IMR-90 (cell line): ENCODE data around the gene TXNL4A. TPM values are rescaled to one million over a fixed set of nuclear protein-coding genes. Genes with fewer than 3 reads are reported as not detected.

Source experiments
- ATAC-seq: fragments of 200-7000 bp; cut with Tn5 transposase; 2 replicates; pipeline ENCODE4 v1.9.1; 2020; ENCODE audit warnings: low read depth, mild to moderate bottlenecking, moderate library complexity
- BruUV-seq: library from RNA; stranded (reverse); fragments of 400-500 nt; replicated peaks from 2 replicates; lab custom pipeline; 2021; lab: Mats Ljungman, UMichigan
- CTCF ChIA-PET: fragments of 300-600 bp; formaldehyde crosslinking; extraction: SDS; loops from one replicate; lab custom pipeline; 2021; ENCODE audit warnings: antibody characterized with exemption; lab: Yijun Ruan, JAX
- POLR2A ChIA-PET: fragments of 300-600 bp; sonication (Branson Sonifier 250); formaldehyde crosslinking; loops from one replicate; lab custom pipeline; 2022; ENCODE audit warnings: antibody characterized with exemption; ENCODE audit not compliant: unreplicated experiment; lab: Charles Lee
- DNase-seq: peaks from one replicate; pipeline ENCODE4 v3.0.0; 2013
- H2AFZ ChIP-seq: replicated peaks from 2 replicates; pipeline ENCODE3; 2013; ENCODE audit warnings: low read length, mild to moderate bottlenecking; ENCODE audit not compliant: poor library complexity
- H2AK5ac ChIP-seq: 2 replicates; pipeline ENCODE4 v1.6.1; 2013; ENCODE audit warnings: low read depth, low read length, inconsistent platforms
- H2AK9ac ChIP-seq: replicated peaks from 2 replicates; pipeline ENCODE3; 2013; ENCODE audit warnings: mild to moderate bottlenecking, low read depth, low read length, moderate library complexity; ENCODE audit not compliant: poor library complexity
- H2BK120ac ChIP-seq: 2 replicates; pipeline ENCODE4 v1.6.1; 2013; ENCODE audit warnings: low read depth, low read length, inconsistent platforms
- H2BK15ac ChIP-seq: 3 replicates; pipeline ENCODE4 v1.6.1; 2013; ENCODE audit warnings: low read depth, low read length, inconsistent platforms
- H2BK20ac ChIP-seq: 2 replicates; pipeline ENCODE4 v1.6.1; 2013; ENCODE audit warnings: low read depth, mild to moderate bottlenecking, inconsistent platforms, low read length, moderate library complexity
- H2BK5ac ChIP-seq: 2 replicates; pipeline ENCODE4 v1.6.1; 2013; ENCODE audit warnings: mild to moderate bottlenecking, low read depth, low read length, inconsistent platforms; ENCODE audit not compliant: poor library complexity, severe bottlenecking
- H3K14ac ChIP-seq: replicated peaks from 2 replicates; pipeline ENCODE4 v1.6.1; 2013; ENCODE audit warnings: low read depth, low read length, inconsistent platforms
- H3K18ac ChIP-seq: 2 replicates; pipeline ENCODE4 v1.6.1; 2013; ENCODE audit warnings: low read depth, low read length, control low read depth
- H3K23ac ChIP-seq: 2 replicates; pipeline ENCODE4 v1.6.1; 2013; ENCODE audit warnings: low read depth, low read length, inconsistent platforms
- H3K27ac ChIP-seq: 2 replicates; pipeline ENCODE4 v1.5.1; 2013; ENCODE audit warnings: mild to moderate bottlenecking, control low read depth, low read length; ENCODE audit not compliant: insufficient read depth
- H3K27me3 ChIP-seq: 2 replicates; pipeline ENCODE4 v1.6.1; 2013; ENCODE audit warnings: low read length; ENCODE audit not compliant: control insufficient read depth, insufficient read depth
- H3K36me3 ChIP-seq: 2 replicates; pipeline ENCODE4 v1.6.1; 2013; ENCODE audit warnings: low read length, mixed read lengths; ENCODE audit not compliant: control insufficient read depth, insufficient read depth
- H3K4ac ChIP-seq: 2 replicates; pipeline ENCODE4 v1.6.1; 2013; ENCODE audit warnings: low read depth, low read length, inconsistent platforms
- H3K4me1 ChIP-seq: 2 replicates; pipeline ENCODE4 v1.6.1; 2013; ENCODE audit warnings: low read length, mixed read lengths; ENCODE audit not compliant: control insufficient read depth, insufficient read depth
- H3K4me2 ChIP-seq: 2 replicates; pipeline ENCODE4 v1.6.1; 2013; ENCODE audit warnings: low read depth, mild to moderate bottlenecking, control low read depth, low read length, moderate library complexity
- H3K4me3 ChIP-seq: 2 replicates; pipeline ENCODE4 v1.5.1; 2013; ENCODE audit warnings: low read depth, mild to moderate bottlenecking, control low read depth, low read length, moderate library complexity; ENCODE audit not compliant: insufficient read depth
- H3K56ac ChIP-seq: 2 replicates; pipeline ENCODE4 v1.6.1; 2013; ENCODE audit warnings: low read length, inconsistent platforms; ENCODE audit not compliant: insufficient read depth; ENCODE audit errors: extremely low read depth
- H3K79me1 ChIP-seq, 2 experiments: 2 replicates each; pipeline ENCODE4 v1.6.1; 2013; ENCODE audit warnings: low read length in 2 of 2, inconsistent platforms in 1 of 2, low read depth in 1 of 2
- H3K9ac ChIP-seq: 2 replicates; pipeline ENCODE4 v1.6.1; 2013; ENCODE audit warnings: low read depth, low read length, control low read depth
- H3K9me1 ChIP-seq: 2 replicates; pipeline ENCODE4 v1.6.1; 2013; ENCODE audit warnings: low read length, inconsistent platforms; ENCODE audit not compliant: insufficient read depth
- H3K9me3 ChIP-seq: 2 replicates; pipeline ENCODE4 v1.6.1; 2013; ENCODE audit warnings: low read length; ENCODE audit not compliant: control insufficient read depth, insufficient read depth
- H4K20me1 ChIP-seq: 2 replicates; pipeline ENCODE4 v1.6.1; 2013; ENCODE audit warnings: low read length, inconsistent platforms; ENCODE audit not compliant: insufficient read depth
- H4K5ac ChIP-seq: 2 replicates; pipeline ENCODE4 v1.6.1; 2013; ENCODE audit warnings: mild to moderate bottlenecking, low read depth, low read length, control low read depth
- H4K8ac ChIP-seq, 2 experiments: 2 replicates each; pipeline ENCODE4 v1.6.1; 2013; ENCODE audit warnings: low read depth in 2 of 2, low read length in 2 of 2, control low read depth in 1 of 2, inconsistent platforms in 1 of 2
- H4K91ac ChIP-seq: 2 replicates; pipeline ENCODE4 v1.6.1; 2013; ENCODE audit warnings: low read depth, low read length, inconsistent platforms; ENCODE audit not compliant: insufficient read depth
- BHLHE40 ChIP-seq: fragments of 150-350 bp; IDR thresholded peaks from 2 replicates; pipeline ENCODE4 v1.6.1; 2016; ENCODE audit warnings: mild to moderate bottlenecking, low read depth, low read length
- CEBPB ChIP-seq: IDR thresholded peaks from 2 replicates; pipeline ENCODE4 v1.6.1; 2012; ENCODE audit warnings: low read depth, low read length, improper control_type of control experiment
- CHD1 ChIP-seq: IDR thresholded peaks from 2 replicates; pipeline ENCODE4 v1.6.1; 2012; ENCODE audit warnings: low read depth, low read length, improper control_type of control experiment
- ELK1 ChIP-seq: fragments of 150-350 bp; IDR thresholded peaks from 2 replicates; pipeline ENCODE4 v1.6.1; 2016; ENCODE audit warnings: low read depth, mild to moderate bottlenecking, low read length, moderate library complexity, borderline replicate concordance
- POLR2A ChIP-seq: IDR thresholded peaks from 2 replicates; pipeline ENCODE4 v1.6.1; 2012; ENCODE audit warnings: mild to moderate bottlenecking, low read depth, low read length
- RCOR1 ChIP-seq: IDR thresholded peaks from 2 replicates; pipeline ENCODE4 v1.6.1; 2012; ENCODE audit warnings: mild to moderate bottlenecking, low read length, improper control_type of control experiment; ENCODE audit not compliant: insufficient replicate concordance
- RFX5 ChIP-seq: IDR thresholded peaks from 2 replicates; pipeline ENCODE4 v1.8.0; 2012; ENCODE audit warnings: low read depth, mild to moderate bottlenecking, low read length, moderate library complexity
- SMC3 ChIP-seq: fragments of 150-350 bp; IDR thresholded peaks from 2 replicates; pipeline ENCODE4 v1.6.1; 2016; ENCODE audit warnings: low read depth, mild to moderate bottlenecking, antibody characterized with exemption, low read length, moderate library complexity
- USF2 ChIP-seq: fragments of 150-350 bp; IDR thresholded peaks from 2 replicates; pipeline ENCODE4 v1.6.1; 2017; ENCODE audit warnings: mild to moderate bottlenecking, antibody characterized with exemption, low read length, low read depth
- WGBS, 2 experiments: methylation state at CpG; one replicate each; pipeline versions ENCODE4 v1.1.5 to v1.1.7; 2013; ENCODE audit warnings: missing lambda C conversion rate in 2 of 2; ENCODE audit not compliant: insufficient read length in 1 of 2; ENCODE audit errors: extremely low coverage in 2 of 2; 5-methylcytosine and 5-hydroxymethylcytosine counted together
- dilution Hi-C: fragments of 300-500 bp; cut with HindIII; formaldehyde crosslinking; loops from one replicate; pipeline ENCODE4 v1.14.3; 2018; ENCODE audit warnings: low sequenced_read_pairs; ENCODE audit not compliant: unreplicated experiment
- in situ Hi-C: fragments of 300-500 bp; cut with MboI; formaldehyde crosslinking; loops from 3 replicates; pipeline ENCODE4 v1.14.3; 2019; ENCODE audit warnings: low sequenced_read_pairs, inconsistent platforms, mixed read lengths
- intact Hi-C: fragments of 100-400 bp; cut with micrococcal nuclease; formaldehyde crosslinking; loops from 2 replicates; pipeline ENCODE4 v1.10.0; 2022
- polyA plus RNA-seq, 3 experiments: library from polyadenylated mRNA; depleted of rRNA; stranded (reverse); fragments of >200 nt; gene quantifications; 2 replicates each; pipeline ENCODE4 v1.2.3, GENCODE V29; 2012; ENCODE audit warnings: low replicate concordance in 1 of 3
- total RNA-seq: library from RNA; depleted of rRNA; stranded (reverse); fragments of >200 nt; gene quantifications from 2 replicates; pipeline ENCODE4 v1.2.3, GENCODE V29; 2012

TXNL4A gene
- total and polyA plus RNA-seq, 2 of the 4 experiments (the other 2 are of a cell fraction) = 38.7 to 103 TPM

GRCh38 chr18:79941473-79942119, 46.8 kb downstream of the TXNL4A start:
- Histone ChIP-seq H2BK20ac (no peak overlapping the region), H4K8ac (no peak overlapping the region), H3K4ac (no peak overlapping the region), H3K4me2 (no peak overlapping the region), H2BK120ac (no peak overlapping the region), H4K20me1 (peaks cover 73% of the 10 kb centered on the region), H3K9me3 (no peaks in the 10 kb centered on the region), H2AK5ac (no peak overlapping the region), H2AK9ac (no peak overlapping the region), H3K14ac (no peak overlapping the region), H3K27me3 (no peaks in the 10 kb centered on the region), H4K91ac (no peak overlapping the region), H3K36me3 (peaks cover 50% of the 10 kb centered on the region), H2AFZ (no peak overlapping the region), H3K9me1 (peaks cover 6% of the 10 kb centered on the region; the same call in 1 of the 2 replicates), H3K9ac (no peak overlapping the region), H3K56ac (no peak overlapping the region), H3K4me3 (no peak overlapping the region), H3K27ac (no peak overlapping the region), H3K4me1 (peaks cover 2% of the 10 kb centered on the region; the same call in 1 of the 2 replicates), H2BK5ac (no peak overlapping the region), H3K18ac (no peak overlapping the region), H3K79me1 (peaks cover 14 to 86% of the 10 kb centered on the region in 2 experiments), H3K23ac (no peak overlapping the region), H2BK15ac (no peak overlapping the region), H4K5ac (no peak overlapping the region)
- WGBS, 2 experiments = 100% methylated on average over 9 of the region's 16 CpGs; no CpG with 5 or more reads in 1 of the 2 experiments
- ChIA-PET CTCF (no interaction called here), POLR2A (no interaction called here)
- intact Hi-C loops (no loop called here), dilution Hi-C loops (no loop called here), in situ Hi-C loops (no loop called here)
- ATAC-seq = no peak
- BruUV-seq = no TSS peak
- no peak for TF ChIP-seq POLR2A
- no peak for TF ChIP-seq ELK1
- no peak for TF ChIP-seq CHD1
- no peak for TF ChIP-seq USF2
- TF ChIP-seq SMC3 = no peak
- no peak for TF ChIP-seq CEBPB
- no peak for TF ChIP-seq RCOR1
- TF ChIP-seq BHLHE40 = no peak
- TF ChIP-seq RFX5 = no peak
- DNase-seq = no peak
